ENCODE measurements around the gene TRDMT1.

The TRDMT1 gene

DNA sequence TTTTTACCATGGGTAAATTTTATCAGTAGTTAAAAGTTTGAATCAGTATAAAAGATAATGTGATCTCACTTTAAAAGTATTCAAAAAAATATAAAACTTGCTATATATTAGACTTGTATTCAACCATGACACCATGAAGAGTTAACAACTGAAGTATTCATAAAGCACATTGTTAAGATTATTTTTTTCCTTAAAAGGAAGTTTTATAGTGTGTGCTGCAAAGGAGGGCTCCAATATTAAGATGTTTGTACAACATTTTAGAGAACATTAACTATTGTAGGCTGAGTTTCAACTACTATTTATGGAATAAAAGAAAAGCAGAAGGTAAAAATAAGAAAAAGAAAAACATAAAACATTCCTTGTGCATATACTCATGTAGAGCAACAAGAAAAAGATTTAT lies 47.4 kb downstream of the TRDMT1 start:
- TF ChIP-seq, protein P1, sequence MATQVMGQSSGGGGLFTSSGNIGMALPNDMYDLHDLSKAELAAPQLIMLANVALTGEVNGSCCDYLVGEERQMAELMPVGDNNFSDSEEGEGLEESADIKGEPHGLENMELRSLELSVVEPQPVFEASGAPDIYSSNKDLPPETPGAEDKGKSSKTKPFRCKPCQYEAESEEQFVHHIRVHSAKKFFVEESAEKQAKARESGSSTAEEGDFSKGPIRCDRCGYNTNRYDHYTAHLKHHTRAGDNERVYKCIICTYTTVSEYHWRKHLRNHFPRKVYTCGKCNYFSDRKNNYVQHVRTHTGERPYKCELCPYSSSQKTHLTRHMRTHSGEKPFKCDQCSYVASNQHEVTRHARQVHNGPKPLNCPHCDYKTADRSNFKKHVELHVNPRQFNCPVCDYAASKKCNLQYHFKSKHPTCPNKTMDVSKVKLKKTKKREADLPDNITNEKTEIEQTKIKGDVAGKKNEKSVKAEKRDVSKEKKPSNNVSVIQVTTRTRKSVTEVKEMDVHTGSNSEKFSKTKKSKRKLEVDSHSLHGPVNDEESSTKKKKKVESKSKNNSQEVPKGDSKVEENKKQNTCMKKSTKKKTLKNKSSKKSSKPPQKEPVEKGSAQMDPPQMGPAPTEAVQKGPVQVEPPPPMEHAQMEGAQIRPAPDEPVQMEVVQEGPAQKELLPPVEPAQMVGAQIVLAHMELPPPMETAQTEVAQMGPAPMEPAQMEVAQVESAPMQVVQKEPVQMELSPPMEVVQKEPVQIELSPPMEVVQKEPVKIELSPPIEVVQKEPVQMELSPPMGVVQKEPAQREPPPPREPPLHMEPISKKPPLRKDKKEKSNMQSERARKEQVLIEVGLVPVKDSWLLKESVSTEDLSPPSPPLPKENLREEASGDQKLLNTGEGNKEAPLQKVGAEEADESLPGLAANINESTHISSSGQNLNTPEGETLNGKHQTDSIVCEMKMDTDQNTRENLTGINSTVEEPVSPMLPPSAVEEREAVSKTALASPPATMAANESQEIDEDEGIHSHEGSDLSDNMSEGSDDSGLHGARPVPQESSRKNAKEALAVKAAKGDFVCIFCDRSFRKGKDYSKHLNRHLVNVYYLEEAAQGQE (IDR thresholded peaks at IDR 0.05; ENCODE audit: insufficient read depth in 1 of 2, low read depth in 2 of 2, low read length in 2 of 2): no peak
- TF ChIP-seq TAF1 (IDR thresholded peaks at IDR 0.05; ENCODE audit: borderline replicate concordance, insufficient read depth, low read length) (no peak), FOXP2 (optimal IDR thresholded peaks at IDR 0.05; ENCODE audit: borderline replicate concordance, extremely low read depth, extremely low read length, insufficient read depth) (no peak), POLR2AphosphoS5 (IDR thresholded peaks at IDR 0.05; ENCODE audit: low read depth, low read length) (no peak), SIN3A (IDR thresholded peaks at IDR 0.05; ENCODE audit: borderline replicate concordance, insufficient read depth, low read length) (no peak)

DNA sequence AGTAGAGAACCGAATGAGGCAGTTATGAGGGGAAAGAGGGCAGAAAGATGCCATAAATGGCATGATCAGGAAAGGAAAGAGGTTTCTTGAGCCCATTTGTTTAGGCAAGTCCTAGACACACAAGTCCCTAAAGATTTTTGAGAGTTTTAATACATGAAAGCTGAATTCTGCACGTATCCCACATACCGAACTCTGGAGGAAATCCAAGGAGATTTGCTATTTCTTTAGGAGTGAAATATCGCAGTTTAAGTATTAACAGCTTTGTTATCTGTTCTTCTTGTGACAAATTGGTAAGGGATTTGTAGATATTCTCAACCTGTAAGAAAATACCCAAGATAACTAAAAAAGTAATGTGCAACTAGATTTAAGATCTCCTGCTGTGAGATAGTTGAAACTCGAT lies 48.2 kb downstream of the TRDMT1 start:
- no peak for TF ChIP-seq POLR2AphosphoS5 (IDR thresholded peaks at IDR 0.05; ENCODE audit: low read depth, low read length)
- no peak for TF ChIP-seq FOXP2 (optimal IDR thresholded peaks at IDR 0.05; ENCODE audit: borderline replicate concordance, extremely low read depth, extremely low read length, insufficient read depth)
- TF ChIP-seq TAF1 (IDR thresholded peaks at IDR 0.05; ENCODE audit: borderline replicate concordance, insufficient read depth, low read length): no peak
- TF ChIP-seq SIN3A (IDR thresholded peaks at IDR 0.05; ENCODE audit: borderline replicate concordance, insufficient read depth, low read length): no peak
- TF ChIP-seq, protein P1 (IDR thresholded peaks at IDR 0.05; ENCODE audit: insufficient read depth in 1 of 2, low read depth in 2 of 2, low read length in 2 of 2): no peak

DNA sequence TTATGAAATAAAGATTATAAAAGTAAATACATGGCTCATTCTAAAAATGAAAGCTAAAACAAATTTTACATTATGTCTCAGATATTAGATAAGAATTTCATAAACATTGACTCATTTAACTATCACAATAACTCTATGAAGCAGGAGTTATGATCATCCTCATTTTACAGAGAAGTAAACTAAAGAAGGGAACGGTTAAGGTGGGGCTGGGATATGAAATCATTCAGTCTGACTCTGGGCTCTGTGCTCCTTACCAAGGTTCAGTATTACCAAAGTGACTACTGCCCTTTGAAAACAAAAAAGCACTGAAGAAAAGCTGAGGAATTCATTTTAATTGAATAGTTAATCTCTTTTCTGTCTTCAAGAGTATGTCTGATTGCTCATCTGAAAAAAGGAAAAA lies 49.8 kb downstream of the TRDMT1 start:
- TF ChIP-seq, protein P1 (IDR thresholded peaks at IDR 0.05; ENCODE audit: insufficient read depth in 1 of 2, low read depth in 2 of 2, low read length in 2 of 2): no peak
- TF ChIP-seq FOXP2 (optimal IDR thresholded peaks at IDR 0.05; ENCODE audit: borderline replicate concordance, extremely low read depth, extremely low read length, insufficient read depth): no peak
- no peak for TF ChIP-seq SIN3A (IDR thresholded peaks at IDR 0.05; ENCODE audit: borderline replicate concordance, insufficient read depth, low read length)
- no peak for TF ChIP-seq POLR2AphosphoS5 (IDR thresholded peaks at IDR 0.05; ENCODE audit: low read depth, low read length)
- TF ChIP-seq TAF1 (IDR thresholded peaks at IDR 0.05; ENCODE audit: borderline replicate concordance, insufficient read depth, low read length): no peak

DNA sequence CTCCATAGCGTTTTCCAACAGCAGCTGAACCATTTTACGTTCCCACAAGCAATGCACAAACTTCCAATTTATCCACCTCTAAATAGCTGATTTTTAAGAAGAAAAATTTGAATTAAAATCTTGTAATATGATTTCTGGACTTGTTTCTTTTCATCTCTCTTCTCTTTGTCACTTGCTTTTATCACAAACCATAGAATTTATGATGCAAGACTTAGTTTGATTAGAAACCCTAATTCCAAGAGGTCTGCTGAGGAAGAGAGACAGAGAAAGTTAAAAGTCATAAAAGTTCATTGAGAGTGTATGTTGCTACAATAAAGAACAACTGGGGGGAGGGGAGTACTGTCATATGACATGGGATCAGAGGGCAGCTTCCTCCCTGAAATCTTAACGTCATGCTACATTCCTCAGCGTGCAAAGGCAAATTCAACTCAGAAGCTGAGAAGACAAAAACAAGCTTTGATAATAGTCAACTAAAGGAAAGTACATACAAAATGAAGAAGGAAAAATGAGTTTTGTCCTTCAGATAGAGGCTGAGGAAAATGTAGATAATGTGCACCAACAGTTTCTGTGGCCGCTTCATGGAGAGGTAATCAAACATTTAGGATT lies 53.5 kb downstream of the TRDMT1 start:
- TF ChIP-seq TAF1 (IDR thresholded peaks at IDR 0.05; ENCODE audit: borderline replicate concordance, insufficient read depth, low read length) (no peak), FOXP2 (optimal IDR thresholded peaks at IDR 0.05; ENCODE audit: borderline replicate concordance, extremely low read depth, extremely low read length, insufficient read depth) (no peak), POLR2AphosphoS5 (IDR thresholded peaks at IDR 0.05; ENCODE audit: low read depth, low read length) (no peak), SIN3A (IDR thresholded peaks at IDR 0.05; ENCODE audit: borderline replicate concordance, insufficient read depth, low read length) (no peak)
- TF ChIP-seq, protein P1 (IDR thresholded peaks at IDR 0.05; ENCODE audit: insufficient read depth in 1 of 2, low read depth in 2 of 2, low read length in 2 of 2): no peak

Measured in PFSK-1 (cell line).